H1 (cell line): ENCODE data around the gene POU2F1.

Source experiments
- ATF2 ChIP-seq: IDR thresholded peaks from 2 replicates; pipeline ENCODE4 v1.6.1; 2012; ENCODE audit warnings: low read length, inconsistent platforms
- CHD2 ChIP-seq: IDR thresholded peaks from 2 replicates; pipeline ENCODE4 v1.6.1; 2012; ENCODE audit warnings: low read length, improper control_type of control experiment
- EGR1 ChIP-seq: IDR thresholded peaks from 2 replicates; pipeline ENCODE4 v1.6.1; 2011; ENCODE audit warnings: low read depth, low read length, borderline replicate concordance
- EP300 ChIP-seq, 2 experiments: IDR thresholded peaks; 1 replicate in 1 of 2; 2 replicates in 1 of 2; pipeline ENCODE4 v1.6.1; 2011 to 2012; ENCODE audit warnings: low read depth in 2 of 2, low read length in 2 of 2, mild to moderate bottlenecking in 2 of 2, borderline replicate concordance in 1 of 2, inconsistent platforms in 1 of 2, moderate library complexity in 1 of 2
- EZH2 ChIP-seq: fragments of 200-600 bp; sonication (generic); IDR thresholded peaks from 2 replicates; pipeline ENCODE4 v1.7.1; 2012; ENCODE audit warnings: low read depth, mild to moderate bottlenecking, moderate library complexity, low read length, inconsistent platforms; ENCODE audit not compliant: severe bottlenecking
- GTF2F1 ChIP-seq: IDR thresholded peaks from 2 replicates; pipeline ENCODE4 v1.6.1; 2012; ENCODE audit warnings: low read depth, low read length, improper control_type of control experiment, borderline replicate concordance
- POLR2A ChIP-seq, 2 experiments: IDR thresholded peaks; 1 replicate in 1 of 2; 2 replicates in 1 of 2; pipeline ENCODE4 v1.6.1; 2011; ENCODE audit warnings: low read depth in 2 of 2, low read length in 2 of 2, mild to moderate bottlenecking in 2 of 2; ENCODE audit errors: control extremely low read depth in 1 of 2
- POLR2AphosphoS5 ChIP-seq: IDR thresholded peaks from 2 replicates; pipeline ENCODE4 v1.6.1; 2011; ENCODE audit warnings: low read depth, low read length
- RAD21 ChIP-seq, 2 experiments: IDR thresholded peaks in 1 of 2; conservative IDR thresholded peaks in 1 of 2; 2 replicates each; pipeline ENCODE4 v1.6.1; 2011; ENCODE audit warnings: low read depth in 2 of 2, low read length in 2 of 2, improper control_type of control experiment in 1 of 2, inconsistent platforms in 1 of 2, mild to moderate bottlenecking in 1 of 2, moderate library complexity in 1 of 2
- RFX5 ChIP-seq: IDR thresholded peaks from 2 replicates; pipeline ENCODE4 v1.6.1; 2011; ENCODE audit warnings: low read depth, low read length, improper control_type of control experiment, borderline replicate concordance
- SRF ChIP-seq: IDR thresholded peaks from 2 replicates; pipeline ENCODE4 v1.6.1; 2011; ENCODE audit warnings: mild to moderate bottlenecking, low read depth, low read length, moderate library complexity
- ZNF274 ChIP-seq: IDR thresholded peaks from 2 replicates; pipeline ENCODE4 v1.7.0; 2012; ENCODE audit warnings: low read length, borderline replicate concordance; ENCODE audit errors: extremely low read depth
- TF ChIP-seq, protein P1 (sequence below), 3 experiments: IDR thresholded peaks; 1 replicate in 2 of 3; 2 replicates in 1 of 3; pipeline versions ENCODE4 v1.5.1 to v1.6.1; 2011; ENCODE audit warnings: low read length in 3 of 3, mild to moderate bottlenecking in 3 of 3, inconsistent platforms in 2 of 3, low read depth in 1 of 3, moderate library complexity in 1 of 3; ENCODE audit not compliant: insufficient read depth in 1 of 3; ENCODE audit errors: control extremely low read depth in 1 of 3

DNA sequence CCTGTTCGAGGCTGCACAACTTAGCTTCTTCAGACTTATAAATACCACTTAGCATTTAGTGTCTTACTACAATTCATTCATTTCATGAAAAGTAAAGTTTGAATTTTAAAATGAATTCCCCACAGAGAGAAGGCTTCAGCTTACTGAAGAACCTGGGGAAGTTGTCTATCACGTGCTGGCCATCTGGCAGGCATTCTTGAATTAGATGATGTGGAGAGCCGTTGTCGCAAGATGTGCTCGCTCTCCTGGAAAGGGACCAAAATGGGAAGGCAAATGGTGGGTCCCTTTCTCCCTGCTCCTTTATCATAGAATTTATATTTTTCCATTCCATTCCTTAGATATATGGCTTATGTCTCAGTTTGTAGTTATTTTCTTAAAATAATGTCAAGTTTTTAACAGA is 207.2 kb downstream of the POU2F1 start:
- TF ChIP-seq ATF2 (no peak), RAD21 (IDR thresholded peaks at IDR 0.05 in 1 of 2, conservative IDR thresholded peaks at IDR 0.05 in 1 of 2; ENCODE audit: low read depth in 2 of 2, low read length in 2 of 2) (no peak), POLR2AphosphoS5 (no peak), GTF2F1 (no peak), EZH2 (no peak), POLR2A (IDR thresholded peaks at IDR 0.05; ENCODE audit: control extremely low read depth in 1 of 2, low read depth in 2 of 2, low read length in 2 of 2) (no peak), EGR1 (no peak), SRF (no peak), EP300 (IDR thresholded peaks at IDR 0.05; ENCODE audit: borderline replicate concordance in 1 of 2, low read depth in 2 of 2, low read length in 2 of 2) (no peak), RFX5 (no peak), ZNF274 (no peak), CHD2 (no peak)
- TF ChIP-seq, protein P1, sequence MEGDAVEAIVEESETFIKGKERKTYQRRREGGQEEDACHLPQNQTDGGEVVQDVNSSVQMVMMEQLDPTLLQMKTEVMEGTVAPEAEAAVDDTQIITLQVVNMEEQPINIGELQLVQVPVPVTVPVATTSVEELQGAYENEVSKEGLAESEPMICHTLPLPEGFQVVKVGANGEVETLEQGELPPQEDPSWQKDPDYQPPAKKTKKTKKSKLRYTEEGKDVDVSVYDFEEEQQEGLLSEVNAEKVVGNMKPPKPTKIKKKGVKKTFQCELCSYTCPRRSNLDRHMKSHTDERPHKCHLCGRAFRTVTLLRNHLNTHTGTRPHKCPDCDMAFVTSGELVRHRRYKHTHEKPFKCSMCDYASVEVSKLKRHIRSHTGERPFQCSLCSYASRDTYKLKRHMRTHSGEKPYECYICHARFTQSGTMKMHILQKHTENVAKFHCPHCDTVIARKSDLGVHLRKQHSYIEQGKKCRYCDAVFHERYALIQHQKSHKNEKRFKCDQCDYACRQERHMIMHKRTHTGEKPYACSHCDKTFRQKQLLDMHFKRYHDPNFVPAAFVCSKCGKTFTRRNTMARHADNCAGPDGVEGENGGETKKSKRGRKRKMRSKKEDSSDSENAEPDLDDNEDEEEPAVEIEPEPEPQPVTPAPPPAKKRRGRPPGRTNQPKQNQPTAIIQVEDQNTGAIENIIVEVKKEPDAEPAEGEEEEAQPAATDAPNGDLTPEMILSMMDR (IDR thresholded peaks at IDR 0.05; ENCODE audit: control extremely low read depth in 1 of 3, insufficient read depth in 1 of 3, low read depth in 1 of 3, low read length in 3 of 3): no peak
